Body of pancreas (tissue), 4 donors: ENCODE data around the gene SPATA33. TPM values are rescaled to one million over a fixed set of nuclear protein-coding genes. Genes with fewer than 3 reads are reported as not detected.
"Not testable (repeated sequence)": the region's sequence is repeated elsewhere in the genome, so short reads cannot be mapped to it uniquely, and the experiment has no call there.

Source experiments
- ATAC-seq: fragments of 150-250 bp; one replicate; pipeline ENCODE4 v1.9.1; 2016
- DNase-seq, 4 donors: peaks; one replicate each; pipeline ENCODE4 v3.0.0-alpha.2; 2019
- H3K27ac ChIP-seq, 4 donors: fragments of 200-600 bp; sonication (generic); 1 replicate in 3 of 4; 2 replicates in 1 of 4; pipeline versions ENCODE4 v1.5.1 to v1.6.1; 2016 to 2019; ENCODE audit warnings: mild to moderate bottlenecking in 1 of 4, mixed read lengths in 1 of 4, moderate library complexity in 1 of 4
- H3K27me3 ChIP-seq, 2 donors: fragments of 200-600 bp; sonication (generic); one replicate each; pipeline ENCODE4 v1.6.0; 2016; ENCODE audit warnings: mild to moderate bottlenecking in 1 of 2
- H3K36me3 ChIP-seq, 2 donors: fragments of 200-600 bp; sonication (generic); replicated peaks in 1 of 2; 2 replicates each; pipeline ENCODE4 v1.5.1; 2016; ENCODE audit warnings: low read depth in 2 of 2; ENCODE audit not compliant: insufficient read depth in 1 of 2
- H3K4me1 ChIP-seq: fragments of 200-600 bp; sonication (generic); one replicate; pipeline ENCODE4 v1.6.0; 2016
- H3K4me3 ChIP-seq, 2 donors: fragments of 200-600 bp; sonication (generic); 1 replicate in 1 of 2; 2 replicates in 1 of 2; pipeline ENCODE4 v1.5.1; 2016 to 2019
- H3K9me3 ChIP-seq, 3 donors: fragments of 200-600 bp; sonication (generic); 1 replicate in 2 of 3; 2 replicates in 1 of 3; pipeline ENCODE4 v1.5.1; 2016
- CTCF ChIP-seq, 7 experiments: fragments of 450-650 bp in 4 of 7; fragments of 200-600 bp in 3 of 7; sonication (generic) in 3 of 7; IDR thresholded peaks; one replicate each; pipeline ENCODE4 v1.5.1; 2016 to 2019; ENCODE audit warnings: antibody characterized with exemption in 7 of 7
- POLR2A ChIP-seq, 3 donors: fragments of 450-650 bp; IDR thresholded peaks; one replicate each; pipeline ENCODE4 v1.6.1; 2016; ENCODE audit warnings: antibody characterized with exemption in 3 of 3, mild to moderate bottlenecking in 2 of 3
- WGBS, 2 donors: methylation state at CpG; one replicate each; pipeline ENCODE4 v1.1.5; 2017; 5-methylcytosine and 5-hydroxymethylcytosine counted together
- intact Hi-C: fragments of 100-400 bp; cut with DNase I; formaldehyde crosslinking; loops from one replicate; pipeline ENCODE4 v1.15.1; 2023
- total RNA-seq, 2 donors: library from RNA; depleted of rRNA; stranded (reverse); fragments of >200 nt; gene quantifications; one replicate each; pipeline ENCODE4 v1.1.0, GENCODE V29; 2016

The SPATA33 gene
- total RNA-seq, 2 donors from 2014 or later: 3.6 to 7.9 TPM

GRCh38 chr16:89670496-89671431, 13.1 kb downstream of the SPATA33 start:
- WGBS, 2 donors: 81 to 91% methylated on average over 10 of the region's 10 CpGs
- intact Hi-C loops: no loop called here

GRCh38 chr16:89671565-89671964, 13.9 kb downstream of the SPATA33 start:
- intact Hi-C loops, DNase-seq, H3K27ac ChIP-seq, H3K27me3 ChIP-seq, H3K4me3 ChIP-seq, H3K36me3 ChIP-seq, ATAC-seq, H3K9me3 ChIP-seq, H3K4me1 ChIP-seq: not testable (repeated sequence)
- 90 to 92% methylated on average over 4 of the region's 4 CpGs for WGBS, 2 donors

More at GRCh38 chr16:89670496-89671431, 13.1 kb downstream of the SPATA33 start:
- Histone ChIP-seq H3K4me1 (no peaks in the 10 kb centered on the region), H3K9me3 (no peaks in the 10 kb centered on the region), H3K27ac (no peak overlapping the region), H3K36me3 (no peaks in the 10 kb centered on the region), H3K27me3 (no peaks in the 10 kb centered on the region), H3K4me3 (no peak overlapping the region)
- TF ChIP-seq CTCF (IDR thresholded peaks at IDR 0.05): no peak
- TF ChIP-seq POLR2A (IDR thresholded peaks at IDR 0.05): no peak
- no peak for ATAC-seq
- DNase-seq: no peak

GRCh38 chr16:89672177-89672941, 14.7 kb downstream of the SPATA33 start:
- ATAC-seq: no peak
- Histone ChIP-seq H3K36me3 (no peaks in the 10 kb centered on the region), H3K27me3 (no peaks in the 10 kb centered on the region), H3K4me1 (no peaks in the 10 kb centered on the region), H3K9me3 (no peaks in the 10 kb centered on the region), H3K4me3 (no peak overlapping the region), H3K27ac (no peak overlapping the region)
- intact Hi-C loops: no loop called here
- DNase-seq: no peak
- 87 to 93% methylated on average over 16 of the region's 16 CpGs for WGBS, 2 donors
- TF ChIP-seq CTCF (IDR thresholded peaks at IDR 0.05): no peak
- TF ChIP-seq POLR2A (IDR thresholded peaks at IDR 0.05): no peak

GRCh38 chr16:89678258-89678657, 20.6 kb downstream of the SPATA33 start:
- Histone ChIP-seq H3K27me3 (no peaks in the 10 kb centered on the region), H3K36me3 (no peaks in the 10 kb centered on the region), H3K4me1 (no peaks in the 10 kb centered on the region), H3K27ac (no peak overlapping the region), H3K9me3 (no peaks in the 10 kb centered on the region), H3K4me3 (no peak overlapping the region)
- no peak for DNase-seq
- intact Hi-C loops: no loop called here
- ATAC-seq: no peak
- TF ChIP-seq POLR2A (IDR thresholded peaks at IDR 0.05): no peak
- no peak for TF ChIP-seq CTCF (IDR thresholded peaks at IDR 0.05)
- 90 to 98% methylated on average over 2 of the region's 2 CpGs for WGBS, 2 donors

GRCh38 chr16:89685916-89686315, 28.3 kb downstream of the SPATA33 start:
- H3K4me1 ChIP-seq: peaks cover 23% of the 10 kb centered on the region
- DNase-seq (no peak), ATAC-seq (no peak)
- 82 to 100% methylated on average over 1 of the region's 1 CpG for WGBS, 2 donors
- TF ChIP-seq CTCF (IDR thresholded peaks at IDR 0.05) (no peak), POLR2A (IDR thresholded peaks at IDR 0.05) (no peak)
- H3K27me3 ChIP-seq: no peaks in the 10 kb centered on the region
- intact Hi-C loops: no loop called here
- H3K4me3 ChIP-seq: no peak overlapping the region
- H3K36me3 ChIP-seq: peaks cover 0 to 5% of the 10 kb centered on the region in 2 donors
- H3K9me3 ChIP-seq: no peaks in the 10 kb centered on the region
- H3K27ac ChIP-seq: no peak overlapping the region
